HG03378 (cell line): Measurements from ENCODE around the gene MRPL48.
"Not testable (repeated sequence)": the region's sequence is repeated elsewhere in the genome, so short reads cannot be mapped to it uniquely, and the experiment has no call there.

Experiments used
- ATAC-seq: cut with Tn5 transposase; IDR thresholded peaks from one replicate; pipeline ENCODE4 v1.9.1; 2021; ENCODE audit warnings: mild to moderate bottlenecking, moderate library complexity; ENCODE audit not compliant: unreplicated experiment

The MRPL48 gene

DNA sequence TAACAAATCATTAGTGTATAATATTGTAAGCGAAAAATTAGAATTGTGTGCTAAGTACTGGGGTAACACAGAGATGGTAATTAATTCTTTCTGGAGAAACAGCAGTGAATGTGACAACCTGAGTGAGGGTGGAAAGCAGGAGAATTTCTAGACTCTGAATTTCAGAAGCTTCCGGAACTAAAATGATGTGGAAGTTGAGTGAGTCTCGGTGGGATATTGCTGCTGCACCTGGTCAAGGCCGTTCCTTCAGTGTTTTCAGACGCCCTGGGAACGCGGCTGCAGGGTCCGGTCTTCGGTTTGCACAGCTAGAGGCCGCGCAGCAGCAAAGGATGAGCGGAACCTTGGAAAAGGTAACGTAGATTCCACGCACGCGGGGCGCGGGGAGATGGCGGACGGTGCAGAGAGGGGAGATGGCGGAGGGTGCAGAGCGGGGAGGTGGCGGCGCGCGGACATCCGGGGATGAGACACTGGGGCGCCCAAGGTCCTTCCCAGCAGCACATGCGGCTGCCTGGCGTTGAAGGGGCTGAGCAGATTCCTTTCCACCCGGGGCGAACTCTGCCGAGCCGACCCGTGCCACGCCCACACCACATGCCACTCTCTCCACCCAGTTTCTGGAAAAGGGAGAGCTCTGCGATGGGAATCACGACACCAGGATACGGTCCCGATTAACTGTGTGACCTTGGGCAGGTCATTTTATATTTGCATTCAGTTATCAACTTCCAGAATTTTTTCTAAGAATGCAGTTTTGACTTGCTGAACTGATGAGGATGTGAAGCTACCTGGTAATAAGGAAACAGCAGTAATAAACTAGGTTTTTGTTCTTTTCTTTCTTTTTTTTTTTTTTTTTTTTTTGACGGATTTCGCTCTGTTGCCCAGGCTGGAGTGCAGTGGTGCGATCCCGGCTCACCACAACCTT lies at the start of gene MRPL48:
TSS of gene MRPL48 (plus strand) at position 232 of the 916 bp plus-strand sequence. CDS start at position 330, 98 bp downstream.
- peak; percentile 69 for ATAC-seq

GRCh38 chr11:73743045-73743444 lies 44.6 kb upstream of the MRPL48 start:
- ATAC-seq = no peak

- ATAC-seq = no peak
Observed at GRCh38 chr11:73746701-73747100, 41.0 kb upstream of the MRPL48 start.

DNA sequence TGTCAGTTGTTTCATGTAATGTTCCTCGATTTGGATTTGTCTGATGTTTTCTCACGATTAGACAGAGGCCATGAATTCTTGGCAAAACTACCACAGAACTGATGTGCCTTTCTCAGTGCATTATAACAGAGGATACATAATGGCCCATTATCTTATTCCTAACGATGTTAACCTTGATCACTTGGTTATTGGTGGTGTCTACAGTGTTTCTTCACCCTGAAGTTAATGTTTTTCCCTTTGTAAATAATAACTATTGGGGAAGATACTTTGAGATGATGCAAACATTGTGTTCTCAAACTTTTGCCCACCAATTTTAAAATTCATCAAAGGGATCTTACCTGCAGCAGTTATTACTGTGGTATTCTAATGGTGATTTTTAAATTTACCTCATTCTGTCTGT lies 39.9 kb upstream of the MRPL48 start:
- ATAC-seq = no peak

- ATAC-seq = no peak
Observed at GRCh38 chr11:73748300-73748699, 39.4 kb upstream of the MRPL48 start.

DNA sequence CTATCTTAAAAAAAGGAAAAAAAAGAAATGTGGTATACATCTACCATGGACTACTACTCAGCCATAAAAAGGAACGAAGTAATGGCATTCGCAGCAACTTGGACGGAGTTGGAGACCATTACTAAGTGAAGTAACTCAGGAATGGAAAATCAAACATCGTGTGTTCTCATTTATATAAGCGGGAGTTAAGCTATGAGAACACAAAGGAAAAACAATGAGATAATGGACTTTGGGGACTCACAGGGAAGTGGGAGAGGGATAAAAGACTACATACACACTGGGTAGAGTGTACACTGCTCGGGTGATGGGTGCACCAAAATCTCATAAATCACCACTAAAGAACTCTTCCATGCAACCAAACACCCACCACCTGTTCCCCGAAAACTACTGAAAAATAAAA lies 38.6 kb upstream of the MRPL48 start:
- ATAC-seq = no peak

GRCh38 chr11:73750228-73750627 lies 37.4 kb upstream of the MRPL48 start:
- no peak for ATAC-seq

DNA sequence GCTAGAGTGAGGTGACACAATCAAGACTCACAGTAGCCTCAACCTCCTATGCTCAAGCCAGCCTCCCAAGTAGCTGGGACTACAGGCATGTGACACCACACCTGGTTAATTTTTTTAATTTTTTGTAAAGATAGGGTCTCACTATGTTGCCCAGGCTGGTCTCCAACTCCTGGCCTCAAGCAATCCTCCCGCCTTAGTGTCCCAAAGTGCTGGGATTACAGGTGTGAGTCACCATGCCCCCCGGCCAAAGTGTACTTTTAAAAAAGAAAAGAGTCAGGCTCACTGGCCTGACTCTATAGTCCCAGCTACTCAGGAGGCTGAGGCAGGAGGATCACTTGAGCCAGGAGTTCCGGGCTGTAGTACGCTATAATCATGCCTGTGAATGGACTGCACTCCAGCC lies 36.8 kb upstream of the MRPL48 start:
- ATAC-seq = not testable (repeated sequence)

- no peak for ATAC-seq
Observed at GRCh38 chr11:73752216-73752867, 35.3 kb upstream of the MRPL48 start.

DNA sequence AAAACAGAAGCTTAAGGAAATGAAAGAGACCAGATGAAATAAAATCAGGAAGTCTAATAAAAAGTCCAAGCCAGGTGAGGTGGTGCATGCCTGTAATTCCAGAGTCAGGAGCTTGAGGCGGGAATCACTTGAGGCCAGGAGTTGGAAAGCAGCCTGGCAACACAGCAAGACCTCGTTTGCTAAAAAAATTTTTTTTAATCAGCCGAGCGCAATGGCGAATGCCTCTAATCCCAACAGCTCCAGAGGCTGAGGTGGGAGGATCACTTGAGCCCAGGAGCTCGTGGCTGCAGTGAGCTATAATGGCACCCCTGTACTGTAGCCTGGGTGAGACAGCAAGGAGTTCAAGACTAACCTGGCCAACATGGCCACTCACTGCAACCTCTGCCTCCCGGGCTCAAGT lies 34.8 kb upstream of the MRPL48 start:
- ATAC-seq = no peak

DNA sequence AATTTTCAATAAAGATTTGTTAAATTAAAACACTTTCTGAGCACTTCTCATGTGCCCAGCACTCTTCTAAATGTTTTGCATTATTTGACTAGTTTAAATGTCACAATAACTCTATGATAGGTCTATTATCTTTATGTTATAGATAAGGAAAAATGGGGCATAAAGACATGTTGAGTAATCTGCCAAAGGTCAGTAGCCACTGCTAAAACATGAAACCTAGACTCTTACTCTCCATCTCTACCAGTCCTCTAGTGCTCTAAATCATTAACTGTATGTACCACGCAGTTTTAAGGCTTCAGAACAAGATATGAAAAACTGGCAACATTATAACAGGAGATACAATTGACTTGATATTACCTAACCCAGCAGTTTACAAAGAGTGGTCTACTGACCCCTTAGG lies 33.7 kb upstream of the MRPL48 start:
- ATAC-seq = no peak

- ATAC-seq = no peak
Observed at GRCh38 chr11:73755670-73756069, 32.0 kb upstream of the MRPL48 start.

GRCh38 chr11:73757598-73757997 lies 30.1 kb upstream of the MRPL48 start:
- ATAC-seq = no peak

- ATAC-seq = no peak
Observed at GRCh38 chr11:73758451-73758850, 29.2 kb upstream of the MRPL48 start.

DNA sequence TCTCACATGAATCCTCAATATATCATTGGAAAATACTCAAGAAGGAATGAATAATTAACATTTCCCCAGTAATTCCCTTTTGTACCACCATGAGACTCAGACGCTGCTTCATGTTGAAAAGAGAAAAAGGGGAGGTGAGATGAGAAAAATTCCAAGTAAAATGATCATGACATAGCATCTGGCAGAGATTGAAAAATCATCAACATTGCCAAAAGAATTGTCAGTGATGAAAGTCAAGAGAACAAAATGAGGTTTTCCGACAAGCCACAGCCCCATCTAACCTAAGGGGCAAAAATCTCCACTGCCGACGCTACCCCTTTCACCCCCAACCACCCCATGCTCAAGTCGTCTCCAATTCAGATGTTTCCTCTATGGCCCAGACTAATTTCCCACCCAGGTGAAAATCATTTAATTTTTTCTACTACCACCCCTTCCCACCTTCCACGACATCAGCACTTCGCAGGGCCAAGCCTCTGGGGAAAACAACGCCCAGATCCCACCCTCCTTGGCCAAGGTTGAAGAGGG lies 28.0 kb upstream of the MRPL48 start:
- ATAC-seq = no peak

DNA sequence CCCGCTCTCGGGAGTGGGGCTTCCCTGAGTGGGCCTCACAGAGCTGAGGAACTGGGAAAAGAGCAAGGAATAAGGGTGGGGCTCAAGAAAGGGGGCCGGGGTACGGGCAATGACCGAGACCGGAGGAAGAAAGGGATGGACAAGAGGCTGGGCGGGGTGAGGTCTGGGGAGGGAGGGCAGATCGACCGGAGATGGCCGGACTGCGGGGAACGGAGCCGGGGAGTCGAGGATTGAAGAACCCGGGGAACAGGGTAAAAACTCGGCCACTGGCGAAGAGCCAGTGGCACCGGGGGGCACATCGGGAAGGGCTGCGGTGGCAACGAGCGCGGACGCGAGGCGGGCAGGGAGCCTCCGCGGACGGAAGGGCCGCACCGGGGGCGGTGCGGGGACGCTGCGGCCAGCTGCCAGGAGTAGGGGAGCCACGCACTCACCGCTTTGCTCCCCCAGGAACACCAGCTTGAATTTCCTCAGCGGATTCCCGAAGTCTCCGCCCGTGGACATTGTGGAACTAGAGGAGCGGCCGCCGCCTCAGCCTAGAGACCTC lies 27.5 kb upstream of the MRPL48 start:
- peak; percentile 1 for ATAC-seq

- ATAC-seq = peak; percentile 93
Observed at GRCh38 chr11:73760679-73761402, 26.8 kb upstream of the MRPL48 start, which contains the start of gene RAB6A. RAB6A (minus strand) TSS chr11:73761074; CDS start chr11:73760635, 439 bp downstream.

- no peak for ATAC-seq
Observed at GRCh38 chr11:73761403-73761945, 26.2 kb upstream of the MRPL48 start.

- no peak for ATAC-seq
Observed at GRCh38 chr11:73762732-73763131, 24.9 kb upstream of the MRPL48 start.

GRCh38 chr11:73766763-73767162 lies 20.9 kb upstream of the MRPL48 start:
- ATAC-seq = no peak

- not testable (repeated sequence) for ATAC-seq
Observed at GRCh38 chr11:73770811-73771210, 16.9 kb upstream of the MRPL48 start.
